GM12878 (cell line): ENCODE data around the gene L3MBTL1. TPM values are rescaled to one million over a fixed set of nuclear protein-coding genes. Genes with fewer than 3 reads are reported as not detected.

Experiments
- ATAC-seq: fragments of 200-7000 bp; cut with Tn5 transposase; 3 replicates; pipeline ENCODE4 v1.9.1; 2020; ENCODE audit warnings: mild to moderate bottlenecking, moderate library complexity
- BruUV-seq: library from RNA; stranded (reverse); fragments of 400-500 nt; replicated peaks from 2 replicates; lab custom pipeline; 2021; lab: Mats Ljungman, UMichigan
- CTCF ChIA-PET: fragments of 300-600 bp; sonication (Branson Sonifier 250); formaldehyde crosslinking; extraction: SDS; loops from one replicate; lab custom pipeline; 2021; ENCODE audit warnings: inconsistent platforms; lab: Yijun Ruan, JAX
- POLR2A ChIA-PET: fragments of 350-600 bp; formaldehyde crosslinking; extraction: SDS; loops from one replicate; lab custom pipeline; 2021; ENCODE audit warnings: inconsistent platforms; lab: Charles Lee
- RAD21 ChIA-PET: fragments of 300-600 bp; sonication (Branson Sonifier 250); formaldehyde crosslinking; loops from one replicate; lab custom pipeline; 2023; ENCODE audit warnings: antibody characterized with exemption; ENCODE audit not compliant: unreplicated experiment; lab: Charles Lee
- SMC1A ChIA-PET: fragments of 300-600 bp; sonication (Branson Sonifier 250); formaldehyde crosslinking; loops from one replicate; lab custom pipeline; 2023; ENCODE audit not compliant: unreplicated experiment, uncharacterized antibody; lab: Charles Lee
- DNase-seq: peaks from one replicate; pipeline ENCODE4 v3.0.0-alpha.2; 2011; ENCODE audit warnings: low read depth, low spot score
- FAIRE-seq: peaks from 3 replicates; lab custom pipeline; 2011; peaks lifted over from hg19 to GRCh38; lab: Jason Lieb, UNC
- H2AFZ ChIP-seq: 2 replicates; pipeline ENCODE4 v1.6.0; 2011; ENCODE audit warnings: low read depth, low read length, control low read depth; ENCODE audit not compliant: control insufficient read depth
- H3K27ac ChIP-seq: 2 replicates; pipeline ENCODE4 v1.5.1; 2011; ENCODE audit warnings: control low read depth; ENCODE audit not compliant: control insufficient read depth, insufficient read depth
- H3K27me3 ChIP-seq, 2 experiments: replicated peaks in 1 of 2; 2 replicates each; pipeline versions ENCODE4 v1.6.0 to v1.6.1; 2011; ENCODE audit warnings: low read length in 1 of 2; ENCODE audit not compliant: control insufficient read depth in 2 of 2, insufficient read depth in 2 of 2
- H3K36me3 ChIP-seq, 2 experiments: 2 replicates each; pipeline ENCODE4 v1.5.1; 2011; ENCODE audit warnings: low read length in 1 of 2; ENCODE audit not compliant: control insufficient read depth in 2 of 2, insufficient read depth in 2 of 2
- H3K4me1 ChIP-seq: 2 replicates; pipeline ENCODE4 v1.6.1; 2011; ENCODE audit warnings: mild to moderate bottlenecking, low read length, moderate library complexity, mixed read lengths; ENCODE audit not compliant: control insufficient read depth, insufficient read depth
- H3K4me2 ChIP-seq: 2 replicates; pipeline ENCODE4 v1.6.0; 2011; ENCODE audit warnings: control low read depth; ENCODE audit not compliant: control insufficient read depth, insufficient read depth
- H3K4me3 ChIP-seq: fragments of 200-600 bp; sonication (generic); 2 replicates; pipeline ENCODE4 v1.5.1; 2016
- H3K79me2 ChIP-seq: 2 replicates; pipeline ENCODE4 v1.6.0; 2011; ENCODE audit warnings: low read length; ENCODE audit not compliant: control insufficient read depth, insufficient read depth
- H3K9ac ChIP-seq: 2 replicates; pipeline ENCODE4 v1.8.0; 2011; ENCODE audit warnings: low read length, control low read depth, mixed read lengths; ENCODE audit not compliant: control insufficient read depth, insufficient read depth
- H3K9me3 ChIP-seq: replicated peaks from 3 replicates; pipeline ENCODE4 v1.5.1; 2011; ENCODE audit warnings: mild to moderate bottlenecking, low read length; ENCODE audit not compliant: control insufficient read depth, insufficient read depth
- H4K20me1 ChIP-seq: 2 replicates; pipeline ENCODE4 v1.6.0; 2011; ENCODE audit not compliant: control insufficient read depth, insufficient read depth
- ATF2 ChIP-seq: IDR thresholded peaks from 2 replicates; pipeline ENCODE4 v1.6.1; 2012; ENCODE audit warnings: low read length, inconsistent platforms
- BRCA1 ChIP-seq: IDR thresholded peaks from 2 replicates; pipeline ENCODE4 v1.6.1; 2011; ENCODE audit warnings: low read depth, low read length, improper control_type of control experiment
- EGR1 ChIP-seq, 2 experiments: IDR thresholded peaks; 1 replicate in 1 of 2; 2 replicates in 1 of 2; pipeline ENCODE4 v1.6.1; 2011 to 2012; ENCODE audit warnings: low read depth in 2 of 2, low read length in 2 of 2, borderline replicate concordance in 1 of 2, mild to moderate bottlenecking in 1 of 2, moderate library complexity in 1 of 2
- GATAD2B ChIP-seq: fragments of 450-650 bp; conservative IDR thresholded peaks from 2 replicates; pipeline ENCODE4 v1.6.1; 2017; ENCODE audit warnings: low read depth, mild to moderate bottlenecking, moderate library complexity
- KLF5 ChIP-seq: fragments of 450-650 bp; IDR thresholded peaks from 2 replicates; pipeline ENCODE4 v1.6.1; 2014; ENCODE audit warnings: mild to moderate bottlenecking; ENCODE audit not compliant: partially characterized antibody
- LARP7 ChIP-seq: fragments of 450-650 bp; IDR thresholded peaks from 2 replicates; pipeline ENCODE4 v1.6.1; 2017; ENCODE audit warnings: mild to moderate bottlenecking
- NKRF ChIP-seq: fragments of 450-650 bp; conservative IDR thresholded peaks from 2 replicates; pipeline ENCODE4 v1.6.1; 2017; ENCODE audit warnings: mild to moderate bottlenecking, moderate library complexity
- RB1 ChIP-seq: fragments of 450-650 bp; formaldehyde crosslinking; IDR thresholded peaks from 2 replicates; pipeline ENCODE4 v1.6.1; 2017; ENCODE audit warnings: mild to moderate bottlenecking, borderline replicate concordance
- SREBF1 ChIP-seq: IDR thresholded peaks from 2 replicates; pipeline ENCODE4 v1.6.1; 2012; ENCODE audit warnings: mild to moderate bottlenecking, low read length
- TCF12 ChIP-seq: IDR thresholded peaks from 2 replicates; pipeline ENCODE4 v1.6.1; 2011; ENCODE audit warnings: low read depth, mild to moderate bottlenecking, low read length
- ZBTB4 ChIP-seq: fragments of 450-650 bp; formaldehyde crosslinking; IDR thresholded peaks from 2 replicates; pipeline ENCODE4 v1.4.0; 2022; ENCODE audit warnings: mild to moderate bottlenecking, moderate library complexity
- ZNF24 ChIP-seq: fragments of 450-650 bp; IDR thresholded peaks from 2 replicates; pipeline ENCODE4 v1.6.1; 2017; ENCODE audit warnings: antibody characterized with exemption, mild to moderate bottlenecking
- WGBS: methylation state at CpG from one replicate; pipeline ENCODE4 v1.1.6; 2016; ENCODE audit warnings: low lambda C conversion rate; ENCODE audit not compliant: insufficient replicate concordance, insufficient coverage; ENCODE audit errors: missing lambda C conversion rate; 5-methylcytosine and 5-hydroxymethylcytosine counted together
- in situ Hi-C: fragments of 300-500 bp; cut with MboI; formaldehyde crosslinking; loops from 9 replicates; pipeline ENCODE4 v1.14.3; 2018; ENCODE audit warnings: mixed read lengths
- intact Hi-C: fragments of 100-400 bp; cut with micrococcal nuclease; formaldehyde crosslinking; loops from one replicate; pipeline ENCODE4 v1.14.2; 2022; ENCODE audit not compliant: unreplicated experiment
- polyA plus RNA-seq, 11 experiments: library from polyadenylated mRNA; depleted of rRNA in 4 of 11; unstranded in 6 of 11; stranded (reverse) in 5 of 11; fragments of >200 nt; fragmentation: Nextera tagmentation in 4 of 11; fragmentation: Illumina TruSeq in 1 of 11; extraction: Ambion mirVana in 4 of 11; extraction: Trizol in 1 of 11; gene quantifications; 1 replicate in 1 of 11; 2 replicates in 10 of 11; pipeline versions ENCODE4 v1.2.1 to v1.2.3, GENCODE V29; 2011 to 2016; ENCODE audit warnings: inconsistent platforms in 2 of 11, missing spikeins in 2 of 11, low read depth in 1 of 11
- total RNA-seq, 4 experiments: library from RNA; depleted of rRNA in 3 of 4; stranded (reverse); fragments of >200 nt in 3 of 4; fragmentation: Illumina TruSeq in 1 of 4; extraction: Trizol in 1 of 4; gene quantifications; 2 replicates each; pipeline versions ENCODE4 v1.2.1 to v1.2.3, GENCODE V29; 2013 to 2021

Gene L3MBTL1
- total and polyA plus RNA-seq, 10 of the 15 experiments (the other 5 are each of a cell fraction or from before 2014, with no cell fraction given): 0.56 to 6.6 (median 3.9) TPM

- Histone ChIP-seq H2AFZ (peak overlapping the region; percentile 73), H3K9ac (peak overlapping the region; percentile 57), H3K36me3 (no peaks in the 10 kb centered on the region), H3K4me1 (peaks cover 3% of the 10 kb centered on the region; the same call in 1 of the 2 replicates), H3K4me2 (peak overlapping the region; percentile 79), H3K4me3 (peak overlapping the region; percentile 54), H3K27me3 (peaks cover 0 to 1% of the 10 kb centered on the region in 2 experiments; a peak in 2 of 4 replicates), H3K9me3 (no peaks in the 10 kb centered on the region), H3K79me2 (peaks cover 2% of the 10 kb centered on the region), H4K20me1 (no peaks in the 10 kb centered on the region), H3K27ac (0 out of 2 replicates have a peak overlapping the region, but pooled peaks have one; percentile 24)
- SMC1A ChIA-PET: no interaction called here
- in situ Hi-C loops: no loop called here
- 52% methylated on average over 10 of the region's 10 CpGs for WGBS
- POLR2A ChIA-PET: interaction anchor here (2.1 kb wide), 1 partner anchor 56 kb away, joined by 6 read pairs; the partner anchor contains the start of gene SRSF6
- peak; percentile 3 for ATAC-seq
- DNase-seq: no peak
- no peak for FAIRE-seq
- no TSS peak for BruUV-seq
- CTCF ChIA-PET: interaction anchor here (1.1 to 1.2 kb wide), 2 partner anchors 10 to 65 kb away, joined by 3 to 4 read pairs; no protein-coding TSS in a partner anchor
- TF ChIP-seq BRCA1 (no peak), EGR1 (IDR thresholded peaks at IDR 0.05; ENCODE audit: borderline replicate concordance in 1 of 2, low read depth in 2 of 2, low read length in 2 of 2) (no peak), TCF12 (no peak), NKRF (no peak), ZNF24 (no peak), LARP7 (no peak), ZBTB4 (no peak), GATAD2B (no peak), RB1 (no peak), SREBF1 (no peak), ATF2 (no peak), KLF5 (no peak)
- intact Hi-C loops: loop anchor here (5.0 kb wide), 1 partner anchor 56 kb away; the partner anchor contains the start of gene SRSF6
- RAD21 ChIA-PET: interaction anchor here (0.7 to 1.5 kb wide), 2 partner anchors 9 to 55 kb away, joined by 3 to 8 read pairs; partner anchors contain the start of gene SRSF6
These were observed 6.0 kb downstream of the L3MBTL1 start for GRCh38 chr20:43513372-43513930.
